Stimulated activated CD4-positive, alpha-beta T cell treated with anti-CD3 and anti-CD28 coated beads, TNF-alpha, amount 100 ng/mL, for 1 hour (primary cell): Measurements from ENCODE around the gene IL13.
"Not testable (repeated sequence)": the region's sequence is repeated elsewhere in the genome, so short reads cannot be mapped to it uniquely, and the experiment has no call there.

Experiments
- DNase-seq, 3 donors: peaks; one replicate each; pipeline ENCODE4 v3.0.0-alpha.2; 2020; ENCODE audit warnings: low read depth in 3 of 3, low spot score in 1 of 3

IL13 gene

GRCh38 chr5:132657676-132658380, at the start of gene IL13:
Gene IL13 (plus strand): TSS chr5:132658173. CDS start chr5:132658187, 14 bp downstream.
- no peak for DNase-seq

DNA sequence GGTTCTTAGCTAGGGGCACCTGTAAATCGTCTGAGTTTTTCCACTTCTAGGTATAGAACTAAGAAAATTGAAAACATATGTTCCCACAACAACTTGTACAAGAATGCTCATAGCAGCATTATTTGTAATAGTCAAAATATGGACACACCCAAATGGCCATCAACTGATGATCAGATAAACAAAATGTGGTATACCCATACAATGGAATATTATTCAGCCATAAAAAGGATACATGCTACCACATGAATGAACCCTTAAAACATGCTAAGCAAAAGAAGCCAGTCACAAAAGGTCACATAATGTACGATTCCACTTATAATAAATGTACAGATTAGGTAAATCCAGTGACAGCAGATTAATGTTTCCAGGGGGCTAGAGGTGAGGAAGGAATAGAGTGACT, 46.0 kb upstream of the IL13 start:
- DNase-seq: no peak

DNA sequence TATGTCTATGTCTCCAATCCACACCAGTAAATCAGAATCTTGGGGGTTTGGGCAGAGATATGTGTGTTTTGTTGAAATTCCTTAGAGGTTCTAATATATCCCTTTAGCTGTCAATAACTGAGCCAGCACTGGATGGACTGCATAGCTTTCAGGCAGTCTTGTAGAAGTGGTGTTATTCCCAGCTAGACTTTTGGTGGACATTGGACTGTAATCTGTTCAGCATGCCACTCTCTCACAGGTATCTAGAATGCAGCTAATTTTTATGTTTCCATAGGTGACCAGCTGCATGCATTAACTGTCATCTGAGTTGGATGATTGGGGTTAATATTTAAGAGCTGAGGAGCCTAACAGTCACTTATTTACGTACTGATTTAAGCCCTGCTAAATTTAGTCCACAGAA, 45.1 kb upstream of the IL13 start:
- DNase-seq: no peak

DNA sequence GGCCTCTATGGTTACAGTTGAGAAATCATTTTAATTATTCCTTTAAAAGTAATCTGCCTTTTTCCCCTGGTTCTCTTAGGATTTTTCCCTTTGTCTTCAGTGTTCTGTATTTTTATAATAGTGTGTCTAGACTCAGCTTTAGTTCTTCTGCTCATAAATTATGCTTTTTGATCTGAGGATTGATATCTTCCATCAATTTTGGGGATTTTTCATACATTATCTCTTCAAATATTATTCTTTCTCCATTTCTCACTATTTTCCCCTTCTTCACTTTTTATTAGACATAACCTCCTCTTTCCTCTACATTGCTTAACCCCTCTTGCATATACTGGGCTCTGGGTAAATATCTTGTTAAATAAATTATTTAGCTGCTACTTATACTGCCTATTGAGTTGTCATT, 36.3 kb upstream of the IL13 start:
- no peak for DNase-seq

- DNase-seq: no peak
These were observed 35.4 kb upstream of the IL13 start for GRCh38 chr5:132622608-132623007.

- DNase-seq: no peak
These were observed 30.5 kb upstream of the IL13 start for GRCh38 chr5:132627470-132627869.

GRCh38 chr5:132628814-132629213, 29.2 kb upstream of the IL13 start:
- no peak for DNase-seq

DNA sequence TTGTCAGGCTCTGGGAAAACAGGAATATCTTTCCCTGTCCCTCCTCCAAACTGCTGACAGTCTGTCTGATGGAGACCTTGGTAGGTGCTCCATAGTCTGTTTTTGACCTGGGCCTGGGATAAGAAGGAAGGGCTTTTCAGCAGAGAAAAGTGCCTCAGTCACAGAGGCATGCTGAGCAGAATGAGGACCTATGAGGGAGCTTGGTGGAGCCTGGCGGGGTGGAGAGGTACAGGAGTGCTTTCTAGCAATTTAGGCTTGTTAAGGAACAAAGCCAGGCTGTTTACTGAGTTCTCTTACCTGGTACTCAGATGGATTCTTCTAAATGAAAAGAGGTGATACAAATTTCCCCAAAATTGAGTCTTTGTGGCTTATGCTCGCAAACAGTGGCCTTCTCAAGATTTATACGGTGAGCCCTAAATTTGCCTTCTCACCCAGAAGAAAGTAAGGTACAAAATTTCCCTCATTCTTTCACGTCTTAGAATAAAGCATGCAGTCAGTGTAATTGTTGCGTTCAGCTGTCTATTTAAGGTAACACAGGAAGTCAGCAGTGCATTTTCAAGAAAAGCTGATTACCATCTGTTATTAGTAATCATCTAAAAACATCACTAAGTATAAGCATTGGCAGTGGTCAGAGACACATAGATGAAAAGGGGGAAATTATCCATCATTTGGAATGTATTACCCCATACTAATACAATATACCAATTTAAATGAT, 28.6 kb upstream of the IL13 start:
- no peak for DNase-seq

DNA sequence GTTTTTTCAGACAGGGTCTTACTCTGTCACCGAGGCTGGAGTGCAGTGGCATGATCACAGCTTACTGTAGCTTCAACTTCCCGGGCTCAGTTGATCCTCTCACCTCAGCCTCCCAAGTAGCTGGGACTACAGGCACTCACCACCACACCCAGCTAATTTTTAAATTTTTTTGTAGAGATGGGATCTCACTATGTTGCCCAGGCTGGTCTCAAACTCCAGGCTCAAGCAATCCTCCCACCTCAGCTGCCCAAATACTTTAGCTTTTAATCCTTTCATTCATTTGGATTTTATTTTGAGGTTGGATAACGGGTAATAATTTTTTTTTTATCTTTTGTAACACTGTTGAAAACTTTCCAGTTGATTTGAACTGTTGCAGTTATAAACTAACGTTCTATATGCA, 24.4 kb upstream of the IL13 start:
- not testable (repeated sequence) for DNase-seq

DNA sequence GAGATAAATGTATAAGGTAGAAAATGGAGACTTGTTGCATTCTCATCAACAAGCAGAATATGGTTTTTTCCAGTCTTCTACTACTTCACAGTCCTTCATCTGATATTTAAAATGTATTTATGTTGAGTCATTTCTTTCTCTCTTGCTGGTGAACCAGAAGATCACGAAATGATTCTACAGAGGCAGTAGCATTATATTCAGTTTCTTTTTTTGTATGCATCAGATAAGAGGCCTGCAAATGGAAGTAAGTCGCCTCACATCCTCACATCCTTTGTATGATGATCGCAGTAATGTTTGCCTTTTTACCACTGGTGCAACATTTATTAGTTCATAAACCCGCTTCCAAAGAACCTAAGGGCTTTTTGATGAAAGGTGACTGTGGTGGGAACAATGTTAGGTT, 22.1 kb upstream of the IL13 start:
- DNase-seq: no peak

- DNase-seq: no peak
These were observed 20.7 kb upstream of the IL13 start for GRCh38 chr5:132637241-132637640.

GRCh38 chr5:132639706-132640130, 18.3 kb upstream of the IL13 start:
- no peak for DNase-seq

GRCh38 chr5:132640613-132641012, 17.4 kb upstream of the IL13 start:
- DNase-seq: no peak

DNA sequence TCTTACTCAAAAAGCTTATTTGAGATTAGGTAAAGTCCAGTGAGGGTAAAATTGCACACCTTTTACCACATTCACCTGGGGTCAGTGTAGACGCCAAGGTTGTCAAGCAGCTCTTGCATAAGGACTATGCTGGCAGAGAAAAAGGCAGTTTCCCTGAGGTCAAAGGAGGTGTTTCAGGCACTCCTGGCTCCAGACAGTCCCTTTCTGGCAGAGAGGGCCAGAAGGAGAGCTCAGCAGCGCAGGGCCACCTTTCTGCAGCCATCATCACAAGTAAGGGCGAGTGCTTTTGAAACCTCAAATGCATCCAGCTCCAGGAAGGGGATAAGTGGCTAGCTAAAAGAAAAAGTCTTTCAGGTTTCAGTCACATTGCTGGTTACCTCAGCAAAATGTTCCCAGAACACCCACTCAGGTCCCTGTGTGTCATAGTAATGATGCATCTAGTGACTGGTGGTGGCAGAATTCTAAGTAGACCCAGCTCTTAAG, 16.7 kb upstream of the IL13 start:
- DNase-seq: no peak

DNA sequence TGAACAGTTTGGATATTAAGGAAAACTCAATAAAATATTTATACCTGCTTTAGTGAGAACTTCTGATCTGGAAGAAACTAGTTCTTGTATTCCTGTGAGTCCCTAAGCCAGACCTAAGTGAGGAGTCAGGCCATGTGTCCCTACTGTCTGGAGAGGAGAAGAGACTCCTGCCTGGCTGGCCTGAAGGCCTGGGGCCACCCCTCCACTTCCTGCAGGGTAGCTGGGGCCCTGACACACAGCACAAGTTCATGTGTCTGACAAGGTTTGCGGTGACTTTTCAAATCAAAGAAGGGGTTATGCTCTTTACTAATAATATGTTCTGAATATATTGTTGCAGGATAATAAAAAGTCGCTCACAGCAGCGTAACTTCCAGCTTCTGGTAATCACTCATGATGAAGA, 16.1 kb upstream of the IL13 start:
- no peak for DNase-seq

GRCh38 chr5:132644177-132644576, 13.8 kb upstream of the IL13 start:
- no peak for DNase-seq

DNA sequence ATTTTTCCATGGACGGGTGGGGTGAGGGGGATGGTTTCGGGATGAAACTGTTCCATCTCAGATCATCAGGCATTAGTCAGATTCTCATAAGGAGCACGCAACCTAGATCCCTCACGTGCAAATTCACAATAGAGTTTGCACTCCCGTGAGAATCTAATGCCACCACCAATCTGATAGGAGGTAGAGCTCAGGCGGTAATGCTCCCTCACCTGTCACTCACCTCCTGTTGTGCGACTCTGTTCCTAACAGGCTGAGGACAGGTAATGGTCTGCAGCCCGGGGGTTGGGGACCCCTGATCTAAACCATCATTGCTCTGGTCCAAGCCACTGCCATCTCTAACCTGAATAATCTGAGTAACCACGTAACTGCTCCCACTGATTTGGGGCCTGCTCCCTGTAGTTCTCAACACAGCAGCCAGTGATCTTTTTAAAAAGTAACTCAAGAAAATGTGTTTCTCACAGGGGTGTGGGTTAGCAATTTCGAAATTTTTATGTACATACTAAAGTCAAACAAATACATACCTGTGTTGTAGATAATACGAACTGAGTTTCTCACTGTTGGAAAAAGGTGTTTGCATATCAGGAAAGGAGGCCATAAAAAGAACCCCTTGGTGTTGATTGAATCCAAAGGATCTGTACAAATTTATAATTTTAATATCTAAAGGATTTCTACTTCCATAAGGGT, 11.2 kb upstream of the IL13 start:
- DNase-seq: no peak

GRCh38 chr5:132647473-132647872, 10.5 kb upstream of the IL13 start:
- no peak for DNase-seq

DNA sequence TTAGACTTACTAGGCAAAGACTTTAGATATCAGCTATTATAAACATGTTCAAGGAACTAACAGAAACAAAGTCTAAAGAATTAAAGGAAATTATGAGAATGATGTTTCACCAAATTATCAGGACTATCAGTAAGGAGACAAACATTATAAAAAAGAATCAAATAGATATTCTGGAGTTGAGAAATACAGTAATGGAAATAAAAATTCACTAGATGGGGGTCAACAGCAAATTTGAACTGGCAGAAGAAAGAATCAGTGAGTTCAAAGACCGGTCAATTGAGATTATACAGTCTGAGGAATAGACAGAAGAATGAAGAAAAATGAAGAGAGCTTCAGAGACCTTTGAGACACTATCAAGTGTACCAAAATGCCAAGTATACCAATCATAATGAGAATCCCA, 9.6 kb upstream of the IL13 start:
- no peak for DNase-seq

DNA sequence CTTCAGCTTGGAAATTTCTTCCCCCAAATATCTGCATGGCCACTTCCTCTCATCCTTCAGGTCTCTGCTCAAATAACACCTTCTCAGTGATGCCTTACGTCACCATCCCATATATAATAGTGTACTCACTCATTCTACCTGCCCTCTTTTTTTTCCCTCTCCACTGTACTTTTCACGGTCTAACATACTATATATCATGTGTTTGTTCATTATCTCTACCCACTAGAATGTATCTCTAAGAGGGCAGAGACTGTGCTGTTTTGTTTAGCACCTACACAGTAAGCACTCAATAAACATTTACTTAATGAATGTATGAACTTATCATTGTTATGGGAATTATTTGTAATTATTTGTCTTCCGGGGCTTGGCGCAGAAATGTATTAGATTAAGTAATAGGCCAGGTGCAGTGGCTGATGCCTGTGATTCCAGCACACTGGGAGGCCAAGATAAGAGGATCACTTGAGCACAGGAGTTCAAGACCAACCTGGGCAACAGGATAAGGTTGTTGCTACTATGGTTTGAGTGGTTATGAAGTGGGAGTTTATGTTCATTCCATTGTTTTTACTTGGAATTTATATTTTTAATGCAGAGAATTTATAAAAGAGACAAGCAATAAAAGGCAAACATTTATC, 6.0 kb upstream of the IL13 start:
- DNase-seq: no peak

GRCh38 chr5:132653716-132654115, 4.3 kb upstream of the IL13 start:
- DNase-seq: no peak
